Measurements from ENCODE around the gene CETN3. TPM values are rescaled to one million over a fixed set of nuclear protein-coding genes. Genes with fewer than 3 reads are reported as not detected.

CETN3 gene
- total RNA-seq (2014; rRNA removed; shearing (Covaris generic)), result 60.8 and 61.3 TPM in 2 replicates
- 25.3 and 40.5 TPM in 2 replicates for polyA plus RNA-seq (2014; cell fraction: nucleus; rRNA removed)

DNA sequence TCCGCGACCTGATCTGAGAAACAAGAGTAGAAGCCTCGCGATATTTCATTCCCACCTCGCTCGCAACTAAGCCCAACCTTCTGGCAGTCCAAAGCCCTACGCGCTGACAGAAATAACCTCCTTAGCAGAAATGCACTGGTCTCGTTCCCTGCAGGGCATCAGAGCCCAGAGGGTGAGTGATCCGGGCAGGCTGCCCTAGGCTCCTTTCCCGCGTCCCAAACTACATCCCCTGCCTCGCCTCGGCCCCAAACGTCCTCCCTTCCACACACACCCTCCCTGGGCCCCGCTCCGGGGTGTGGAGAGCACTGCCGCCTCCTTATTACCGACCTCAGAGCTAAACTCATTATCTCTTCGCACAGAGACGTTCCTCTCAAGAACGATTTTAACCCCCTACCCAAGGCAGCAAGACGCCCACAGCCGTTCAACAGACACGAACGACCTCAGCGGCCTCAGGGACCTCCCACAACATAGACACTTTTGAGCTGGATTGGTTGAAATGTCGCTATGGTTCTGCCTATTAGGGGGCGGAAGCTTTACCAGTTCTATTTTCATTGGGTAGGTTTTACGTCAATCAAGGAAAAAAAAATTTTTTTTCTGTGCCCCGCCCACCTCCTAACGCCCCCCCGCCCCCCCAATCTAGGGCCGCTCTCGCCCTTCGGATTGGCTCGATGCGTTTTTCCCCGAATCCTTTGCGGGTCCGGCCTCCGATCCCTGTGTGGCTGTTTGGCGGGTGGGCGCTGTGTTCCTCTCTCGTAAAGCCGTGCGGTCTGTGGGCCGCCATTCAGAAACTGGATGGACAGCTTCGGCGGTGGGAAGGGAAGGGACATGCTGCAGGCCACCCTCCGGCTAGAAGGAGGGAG is at the start of gene CETN3:
TSS of gene CETN3 (minus strand) at position 439 of the 860 bp plus-strand sequence. CDS start at position 344, 95 bp downstream.
- peak; percentile 96 for DNase-seq (ENCODE audit: extremely low read depth, low read depth)

- no peak for DNase-seq (ENCODE audit: extremely low read depth, low read depth)
These were observed 37.4 kb upstream of the CETN3 start for GRCh38 chr5:90446961-90447360.

DNA sequence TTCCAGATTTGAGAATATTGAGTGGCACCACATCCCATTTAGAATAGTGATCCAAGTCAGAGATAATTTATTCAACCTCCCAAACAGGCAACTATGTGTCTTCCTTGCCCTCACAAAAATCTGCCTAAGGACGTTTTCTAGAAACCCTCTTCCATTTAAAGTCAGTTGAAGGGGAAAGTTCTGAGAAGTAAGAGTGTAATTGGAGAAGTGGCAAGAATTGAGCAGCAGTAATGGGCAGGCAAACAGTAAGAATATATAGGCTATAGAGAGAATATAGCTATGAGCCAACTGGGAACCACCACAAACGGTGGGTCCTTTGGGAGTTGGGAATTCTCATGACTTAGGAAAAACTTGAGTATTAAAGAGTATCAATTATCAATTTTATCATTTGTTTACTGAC is 31.1 kb upstream of the CETN3 start:
- DNase-seq (ENCODE audit: extremely low read depth, low read depth), result no peak

DNA sequence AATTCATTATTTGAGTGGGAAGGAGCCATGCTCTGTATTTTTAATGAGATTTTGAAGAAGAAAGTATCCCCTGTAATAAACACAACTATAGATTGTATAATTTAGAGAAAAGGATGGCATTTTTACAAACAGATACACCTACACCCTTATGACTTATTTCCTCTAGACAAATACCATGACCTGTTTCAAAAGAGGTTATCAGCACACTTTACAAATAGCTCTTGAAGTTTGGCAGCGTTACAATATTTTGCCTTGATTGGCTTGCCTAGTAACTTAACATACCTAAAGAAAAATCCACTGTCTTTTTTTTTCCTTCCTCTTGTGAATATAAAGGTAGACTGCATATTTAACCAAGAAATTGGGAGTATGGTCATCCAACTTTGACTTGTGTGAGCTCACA is 28.5 kb upstream of the CETN3 start:
- DNase-seq (ENCODE audit: extremely low read depth, low read depth), result no peak

DNA sequence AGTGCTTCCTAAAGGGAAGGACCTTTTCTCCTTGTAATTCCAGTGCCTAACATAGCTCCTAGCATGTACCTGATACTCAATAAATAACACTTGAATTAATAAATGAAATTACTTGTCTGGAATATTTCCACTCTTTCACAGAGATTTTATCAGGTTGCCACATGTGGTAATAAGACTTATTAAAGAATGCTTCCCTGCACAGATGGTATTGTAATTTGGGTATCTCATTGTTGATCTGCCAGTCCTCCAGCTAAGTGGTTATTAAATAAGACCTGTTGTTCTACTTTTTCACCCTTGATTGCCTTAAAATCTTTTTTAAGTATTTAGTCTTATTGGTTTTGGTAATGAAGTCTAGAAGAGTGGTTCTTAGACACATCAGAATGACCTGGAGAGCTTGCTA is 28.1 kb upstream of the CETN3 start:
- DNase-seq (ENCODE audit: extremely low read depth, low read depth), result no peak

DNA sequence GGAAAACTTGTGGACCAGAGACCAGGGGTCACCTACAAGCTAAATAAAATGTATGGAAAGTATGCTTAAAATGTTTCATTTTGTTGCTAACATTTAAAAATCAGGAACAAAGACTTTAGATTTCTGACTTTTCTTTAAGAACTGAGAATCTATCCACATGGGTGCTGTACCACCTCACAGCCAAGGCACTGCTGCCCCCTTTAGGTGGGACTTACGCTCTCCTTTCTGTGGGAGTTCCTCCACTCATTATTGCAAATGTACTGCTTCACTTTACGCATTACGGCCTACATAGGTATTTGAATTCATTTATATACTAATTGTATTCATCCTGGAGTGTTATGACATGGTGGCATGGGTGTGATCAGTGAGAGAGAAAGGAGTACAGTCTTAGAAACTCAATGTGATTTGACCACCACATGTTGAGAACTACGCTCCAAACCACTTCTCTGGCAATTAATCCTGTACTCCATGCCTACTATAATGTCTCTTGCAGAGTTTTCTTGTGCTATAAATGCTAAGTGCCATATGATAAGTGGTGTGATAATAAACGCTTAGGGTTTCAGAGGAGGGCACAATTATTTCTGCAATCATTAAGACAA is 24.7 kb upstream of the CETN3 start:
- peak; percentile 56 for DNase-seq (ENCODE audit: extremely low read depth, low read depth)

DNA sequence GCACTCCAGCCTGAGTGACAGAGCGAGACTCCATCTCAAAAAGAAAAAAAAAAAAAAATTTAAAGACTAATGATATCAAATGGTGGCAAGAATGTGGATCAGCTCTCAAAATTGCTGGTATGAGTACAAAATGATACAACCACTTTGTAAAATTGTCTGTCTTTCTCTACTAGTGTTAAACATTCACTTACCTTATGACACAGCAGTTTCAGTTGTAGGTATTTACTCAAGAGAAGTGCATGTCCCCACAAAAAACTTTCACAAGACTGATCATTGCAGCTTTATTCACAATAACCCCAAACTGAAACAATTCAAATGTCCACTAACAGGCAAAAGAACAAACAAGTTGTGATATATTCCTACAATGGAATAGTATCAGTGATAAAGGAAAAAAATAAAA is 14.7 kb upstream of the CETN3 start:
- DNase-seq (ENCODE audit: extremely low read depth, low read depth), result no peak

DNA sequence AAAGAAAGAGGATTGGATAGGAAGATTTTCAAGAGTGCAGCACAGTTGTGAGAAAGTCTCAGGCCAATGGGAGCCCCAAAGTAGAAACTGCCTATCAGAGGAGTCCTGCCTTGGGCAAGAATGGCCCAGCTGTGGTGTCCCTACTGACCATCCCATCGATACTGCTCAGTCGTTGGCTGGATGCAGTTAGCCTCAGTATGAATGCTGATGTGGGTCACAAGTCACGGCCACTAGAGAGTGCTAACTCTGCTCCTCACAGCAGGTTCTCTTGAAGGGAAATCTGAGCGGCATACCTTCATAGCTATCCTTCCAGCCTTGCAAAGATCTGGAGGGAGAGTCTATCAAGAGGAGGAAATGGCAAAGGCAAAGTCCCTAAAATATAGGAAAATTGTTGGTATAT is 11.6 kb upstream of the CETN3 start:
- DNase-seq (ENCODE audit: extremely low read depth, low read depth), result peak; percentile 14

GRCh38 chr5:90418214-90418613 is 8.7 kb upstream of the CETN3 start:
- no peak for DNase-seq (ENCODE audit: extremely low read depth, low read depth)

- DNase-seq (ENCODE audit: extremely low read depth, low read depth), result no peak
These were observed 714 bp upstream of the CETN3 start for GRCh38 chr5:90410178-90410762.

DNA sequence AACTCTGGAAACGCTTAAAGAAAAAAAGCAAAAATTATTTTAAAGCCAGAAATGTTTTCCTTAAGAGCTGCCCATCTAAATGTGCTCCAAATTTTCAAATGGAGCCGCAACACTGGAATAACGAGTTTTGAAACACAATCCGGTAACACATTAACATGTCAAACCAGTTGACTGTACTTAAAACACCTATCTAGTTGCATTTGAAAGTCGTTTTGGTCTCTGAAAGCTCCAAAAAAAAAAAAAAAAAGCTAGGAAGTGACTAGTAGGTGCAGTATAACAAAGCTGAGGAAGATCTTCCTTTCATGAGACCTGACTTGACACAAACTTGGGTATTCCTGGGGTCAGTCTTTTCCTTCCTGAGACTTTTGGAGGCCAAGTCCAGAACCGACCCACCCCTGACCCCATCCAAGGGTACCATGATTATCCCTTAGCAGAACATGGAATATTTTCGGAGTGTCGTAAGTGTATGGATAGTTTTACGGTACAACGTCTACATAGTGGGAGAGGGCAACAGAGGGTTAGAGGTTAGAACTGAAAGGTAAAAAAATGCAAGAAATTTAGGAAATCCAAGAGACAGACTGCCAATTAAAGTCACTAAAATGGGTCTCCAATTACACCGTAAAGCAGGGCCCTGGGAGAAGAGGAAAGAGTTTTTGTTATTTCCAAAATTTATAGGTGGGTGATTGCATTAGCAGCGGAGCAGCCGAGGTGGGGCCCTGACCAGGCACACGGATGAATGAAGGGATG is 812 bp downstream of the CETN3 start:
- peak; percentile 5 for DNase-seq (ENCODE audit: extremely low read depth, low read depth)

GRCh38 chr5:90406466-90406865 is 3.1 kb downstream of the CETN3 start:
- no peak for DNase-seq (ENCODE audit: extremely low read depth, low read depth)

- DNase-seq (ENCODE audit: extremely low read depth, low read depth), result no peak
These were observed 6.9 kb downstream of the CETN3 start for GRCh38 chr5:90402521-90403255.

DNA sequence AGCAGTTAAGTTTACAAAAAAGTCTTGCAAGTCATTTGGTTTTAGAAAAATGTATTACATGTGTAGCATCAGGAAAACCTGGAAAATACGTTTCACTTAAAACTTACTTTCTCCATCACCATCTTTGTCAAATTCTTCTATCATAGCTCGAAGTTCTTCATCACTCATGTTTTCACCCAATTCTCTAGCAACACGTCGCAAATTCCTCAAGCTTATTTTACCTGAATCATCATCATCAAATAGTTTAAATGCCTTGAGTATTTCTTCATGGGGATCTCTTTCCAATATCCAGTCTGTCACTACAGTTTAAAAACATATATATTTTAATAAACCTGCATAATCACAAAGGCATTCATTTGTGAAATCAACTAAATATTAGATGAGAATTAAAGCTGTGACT is 10.3 kb downstream of the CETN3 start:
- no peak for DNase-seq (ENCODE audit: extremely low read depth, low read depth)

- no peak for DNase-seq (ENCODE audit: extremely low read depth, low read depth)
These were observed 10.8 kb downstream of the CETN3 start for GRCh38 chr5:90398726-90399125.

- DNase-seq (ENCODE audit: extremely low read depth, low read depth), result no peak
These were observed 14.6 kb downstream of the CETN3 start for GRCh38 chr5:90395005-90395404.

- no peak for DNase-seq (ENCODE audit: extremely low read depth, low read depth)
These were observed 18.6 kb downstream of the CETN3 start for GRCh38 chr5:90390928-90391327.

GRCh38 chr5:90390326-90390725 is 19.2 kb downstream of the CETN3 start:
- no peak for DNase-seq (ENCODE audit: extremely low read depth, low read depth)

DNA sequence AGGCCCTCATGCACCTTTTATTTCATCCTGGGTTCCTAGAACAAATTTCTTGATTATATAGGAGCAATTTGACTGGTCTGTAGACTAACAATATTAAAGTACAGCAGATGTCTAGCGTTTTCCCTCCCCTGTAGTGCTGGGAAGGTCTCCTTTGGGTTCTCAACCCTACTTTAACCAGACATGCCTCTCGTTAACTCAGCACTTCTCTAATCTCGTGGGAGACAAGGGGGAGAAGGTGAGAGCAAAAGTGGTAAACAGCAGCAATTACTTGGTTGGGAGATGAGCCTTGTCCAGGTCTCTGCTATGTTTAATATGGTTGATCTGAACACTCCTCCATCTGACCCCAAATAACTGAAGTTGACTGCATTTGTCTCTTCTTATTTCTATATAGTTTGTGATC is 22.0 kb downstream of the CETN3 start:
- DNase-seq (ENCODE audit: extremely low read depth, low read depth), result no peak

GRCh38 chr5:90386099-90386710 is 23.4 kb downstream of the CETN3 start:
- peak; percentile 22 for DNase-seq (ENCODE audit: extremely low read depth, low read depth)

Data from NCI-H460 (cell line).